HEK293 (cell line): ENCODE results near the gene KLK1.

Source experiments
- CTCF ChIP-seq: fragments of 450-650 bp; formaldehyde crosslinking; IDR thresholded peaks from 2 replicates; pipeline ENCODE4 v1.5.1; 2016; ENCODE audit warnings: missing biosample characterization, missing genetic modification characterization
- KLF8 ChIP-seq: fragments of 450-650 bp; formaldehyde crosslinking; IDR thresholded peaks from 2 replicates; pipeline ENCODE4 v1.5.1; 2016; ENCODE audit warnings: missing biosample characterization, missing genetic modification characterization
- REST ChIP-seq: fragments of 450-650 bp; formaldehyde crosslinking; IDR thresholded peaks from 2 replicates; pipeline ENCODE4 v1.5.1; 2016; ENCODE audit warnings: missing biosample characterization, missing genetic modification characterization
- YY1 ChIP-seq: fragments of 450-650 bp; formaldehyde crosslinking; IDR thresholded peaks from 2 replicates; pipeline ENCODE4 v1.5.1; 2018; ENCODE audit warnings: missing biosample characterization, missing genetic modification characterization
- ZNF146 ChIP-seq: fragments of 450-650 bp; formaldehyde crosslinking; IDR thresholded peaks from 2 replicates; pipeline ENCODE4 v1.5.1; 2016; ENCODE audit warnings: missing biosample characterization, missing genetic modification characterization
- ZNF394 ChIP-seq: fragments of 450-650 bp; formaldehyde crosslinking; IDR thresholded peaks from 2 replicates; pipeline ENCODE4 v1.5.1; 2016; ENCODE audit warnings: missing biosample characterization, missing genetic modification characterization, mild to moderate bottlenecking, moderate library complexity, borderline replicate concordance
- ZNF433 ChIP-seq: fragments of 450-650 bp; formaldehyde crosslinking; IDR thresholded peaks from 2 replicates; pipeline ENCODE4 v1.5.1; 2016; ENCODE audit warnings: missing biosample characterization, missing genetic modification characterization, low read depth
- ZNF664 ChIP-seq: fragments of 450-650 bp; formaldehyde crosslinking; IDR thresholded peaks from 2 replicates; pipeline ENCODE4 v1.5.1; 2016; ENCODE audit warnings: missing biosample characterization, missing genetic modification characterization

- TF ChIP-seq CTCF (tag by site-specific recombination), result no peak
- TF ChIP-seq ZNF146 (tag by site-specific recombination), result no peak
- TF ChIP-seq YY1 (tag by site-specific recombination), result no peak
- TF ChIP-seq ZNF664, result no peak
- no peak for TF ChIP-seq ZNF394
- TF ChIP-seq REST (tag by site-specific recombination), result no peak
- TF ChIP-seq ZNF433 (tag by site-specific recombination), result no peak
- TF ChIP-seq KLF8 (tag by site-specific recombination), result no peak
Observed at GRCh38 chr19:50776131-50776530, 47.5 kb downstream of the KLK1 start.
